HepG2 (cell line): ENCODE data around the gene NAP1L4. TPM values are rescaled to one million over a fixed set of nuclear protein-coding genes. Genes with fewer than 3 reads are reported as not detected.

ENCODE experiments used
- ATAC-seq: fragments of 200-7000 bp; cut with Tn5 transposase; 3 replicates; pipeline ENCODE4 v1.9.1; 2020; ENCODE audit warnings: mild to moderate bottlenecking, moderate library complexity
- BruUV-seq: library from RNA; stranded (reverse); fragments of 400-500 nt; replicated peaks from 2 replicates; lab custom pipeline; 2021; lab: Mats Ljungman, UMichigan
- CTCF ChIA-PET: fragments of 300-600 bp; formaldehyde crosslinking; extraction: SDS; loops from one replicate; lab custom pipeline; 2021; ENCODE audit warnings: low total read pairs, inconsistent platforms, low intra/inter-chr PET ratio; lab: Yijun Ruan, JAX
- POLR2A ChIA-PET: fragments of 350-600 bp; sonication (Branson Sonifier 250); formaldehyde crosslinking; loops from one replicate; lab custom pipeline; 2020; ENCODE audit warnings: antibody characterized with exemption, inconsistent platforms; lab: Yijun Ruan, JAX
- DNase-seq: peaks from one replicate; pipeline ENCODE4 v3.0.0-alpha.2; 2015; ENCODE audit warnings: low spot score
- FAIRE-seq: peaks from 3 replicates; lab custom pipeline; 2011; peaks lifted over from hg19 to GRCh38; lab: Jason Lieb, UNC
- H2AFZ ChIP-seq: one replicate; pipeline ENCODE4 v1.6.1; 2011; ENCODE audit warnings: low read length, inconsistent platforms
- H3K27ac ChIP-seq: fragments of 300-600 bp; 3 replicates; pipeline ENCODE4 v1.8.0; 2011; ENCODE audit warnings: mixed run types, mild to moderate bottlenecking, mixed read lengths, low read length, inconsistent platforms; ENCODE audit not compliant: insufficient read depth; ENCODE audit errors: extremely low read length
- H3K27me3 ChIP-seq, 2 experiments: fragments of 200-600 bp in 1 of 2; 2 replicates in 1 of 2; 3 replicates in 1 of 2; pipeline versions ENCODE4 v1.6.0 to v1.8.0; 2011; ENCODE audit warnings: low read length in 2 of 2, mild to moderate bottlenecking in 2 of 2, moderate library complexity in 2 of 2, inconsistent platforms in 1 of 2; ENCODE audit not compliant: insufficient read depth in 2 of 2, control insufficient read depth in 1 of 2
- H3K36me3 ChIP-seq, 2 experiments: fragments of 200-600 bp in 1 of 2; replicated peaks in 1 of 2; 2 replicates in 1 of 2; 3 replicates in 1 of 2; pipeline versions ENCODE4 v1.5.1 to v1.8.0; 2011; ENCODE audit warnings: low read length in 2 of 2, inconsistent platforms in 1 of 2; ENCODE audit not compliant: insufficient read depth in 2 of 2, control insufficient read depth in 1 of 2
- H3K4me1 ChIP-seq: 2 replicates; pipeline ENCODE4 v1.5.1; 2012; ENCODE audit warnings: low read length, inconsistent platforms; ENCODE audit not compliant: insufficient read depth
- H3K4me2 ChIP-seq: 2 replicates; pipeline ENCODE4 v1.6.0; 2011; ENCODE audit warnings: low read depth, low read length, inconsistent platforms
- H3K4me3 ChIP-seq, 3 experiments: fragments of 200-600 bp in 1 of 3; sonication (generic), shearing (Covaris generic) in 1 of 3; replicated peaks in 1 of 3; 2 replicates each; pipeline ENCODE4 v1.5.1; 2011 to 2016; ENCODE audit warnings: low read length in 3 of 3, inconsistent platforms in 2 of 3, low read depth in 2 of 3, mild to moderate bottlenecking in 2 of 3, control low read depth in 1 of 3, mixed read lengths in 1 of 3; ENCODE audit not compliant: insufficient read depth in 1 of 3
- H3K79me2 ChIP-seq: one replicate; pipeline ENCODE4 v1.6.1; 2011; ENCODE audit warnings: low read length, inconsistent platforms; ENCODE audit not compliant: insufficient read depth
- H3K9ac ChIP-seq: 2 replicates; pipeline ENCODE4 v1.6.0; 2011; ENCODE audit warnings: mild to moderate bottlenecking, low read depth, low read length, inconsistent platforms; ENCODE audit not compliant: insufficient read depth
- H3K9me3 ChIP-seq: 2 replicates; pipeline ENCODE4 v1.5.1; 2012; ENCODE audit warnings: mild to moderate bottlenecking, low read length
- H4K20me1 ChIP-seq: 2 replicates; pipeline ENCODE4 v1.6.0; 2011; ENCODE audit warnings: inconsistent platforms, mild to moderate bottlenecking, low read length, moderate library complexity; ENCODE audit not compliant: insufficient read depth
- GFI1 ChIP-seq: sonication (generic); formaldehyde crosslinking; IDR thresholded peaks from 2 replicates; pipeline ENCODE4 v1.5.0; 2020; ENCODE audit warnings: missing genetic modification reagents, mild to moderate bottlenecking, borderline replicate concordance
- GZF1 ChIP-seq: sonication (generic); formaldehyde crosslinking; IDR thresholded peaks from 2 replicates; pipeline ENCODE4 v1.5.1; 2020; ENCODE audit warnings: mild to moderate bottlenecking, missing genetic modification reagents
- ISL2 ChIP-seq: sonication (generic); formaldehyde crosslinking; IDR thresholded peaks from 2 replicates; pipeline ENCODE4 v1.5.0; 2020; ENCODE audit warnings: missing genetic modification reagents
- KDM2A ChIP-seq: sonication (generic); formaldehyde crosslinking; IDR thresholded peaks from 2 replicates; pipeline ENCODE4 v1.4.0; 2020; ENCODE audit warnings: low read depth, missing genetic modification reagents, borderline replicate concordance
- SOX13 ChIP-seq, 3 experiments: fragments of 450-650 bp in 1 of 3; sonication (generic) in 1 of 3; formaldehyde crosslinking in 1 of 3; IDR thresholded peaks in 2 of 3; conservative IDR thresholded peaks in 1 of 3; 2 replicates each; pipeline versions ENCODE4 v1.5.0 to v1.6.1; 2016 to 2020; ENCODE audit warnings: antibody characterized with exemption in 1 of 3, mild to moderate bottlenecking in 1 of 3, missing compliant biosample characterization in 1 of 3, missing genetic modification reagents in 1 of 3, moderate library complexity in 1 of 3
- STAG1 ChIP-seq: sonication (generic); formaldehyde crosslinking; IDR thresholded peaks from 2 replicates; pipeline ENCODE4 v1.4.0; 2020; ENCODE audit warnings: missing genetic modification reagents
- ZBTB8A ChIP-seq: sonication (generic); formaldehyde crosslinking; IDR thresholded peaks from 2 replicates; pipeline ENCODE4 v1.4.0; 2020; ENCODE audit warnings: mild to moderate bottlenecking, low read depth, missing genetic modification reagents, borderline replicate concordance
- ZNF121 ChIP-seq: sonication (generic); formaldehyde crosslinking; IDR thresholded peaks from 2 replicates; pipeline ENCODE4 v1.5.0; 2020; ENCODE audit warnings: mild to moderate bottlenecking, missing genetic modification reagents
- ZNF292 ChIP-seq: sonication (generic); formaldehyde crosslinking; IDR thresholded peaks from 2 replicates; pipeline ENCODE4 v1.8.1; 2022; ENCODE audit warnings: mild to moderate bottlenecking, low read depth, missing genetic modification reagents, borderline replicate concordance
- ZNF788 ChIP-seq: sonication (generic); formaldehyde crosslinking; IDR thresholded peaks from 2 replicates; pipeline ENCODE4 v1.5.0; 2020; ENCODE audit warnings: mild to moderate bottlenecking, missing genetic modification reagents, borderline replicate concordance
- WGBS: methylation state at CpG from one replicate; pipeline ENCODE4 v1.1.6; 2017; ENCODE audit warnings: low lambda C conversion rate; 5-methylcytosine and 5-hydroxymethylcytosine counted together
- in situ Hi-C: cut with HindIII; loops from 2 replicates; pipeline ENCODE4 v1.10.0; 2017; ENCODE audit warnings: low pct_unique_long_range_greater_than_20kb; ENCODE audit not compliant: extremely low pct_ligation_motif_present
- intact Hi-C: fragments of 100-400 bp; cut with micrococcal nuclease; formaldehyde crosslinking; loops from one replicate; pipeline ENCODE4 v1.10.0; 2022; ENCODE audit not compliant: unreplicated experiment
- polyA plus RNA-seq, 8 experiments: library from polyadenylated mRNA; depleted of rRNA in 3 of 8; stranded (reverse) in 7 of 8; unstranded in 1 of 8; fragments of >200 nt; fragmentation: Illumina TruSeq in 4 of 8; extraction: Trizol in 4 of 8; gene quantifications; 2 replicates each; pipeline versions ENCODE4 v1.2.1 to v1.2.3, GENCODE V29; 2011 to 2016; ENCODE audit warnings: low read depth in 4 of 8, missing spikeins in 1 of 8, mixed read lengths in 1 of 8; ENCODE audit not compliant: insufficient read depth in 1 of 8
- total RNA-seq, 5 experiments: library from RNA; depleted of rRNA; stranded (reverse); fragments of >200 nt; fragmentation: Illumina TruSeq; extraction: Trizol; gene quantifications; 2 replicates each; pipeline ENCODE4 v1.2.3, GENCODE V29; 2016; ENCODE audit warnings: low read depth in 1 of 5
- TF ChIP-seq, protein P1 (sequence below): sonication (generic); formaldehyde crosslinking; IDR thresholded peaks from 2 replicates; pipeline ENCODE4 v1.5.0; 2020; ENCODE audit warnings: missing genetic modification reagents
- TF ChIP-seq, protein P2 (sequence below): IDR thresholded peaks from 2 replicates; pipeline ENCODE4 v1.6.1; 2016; ENCODE audit warnings: low read depth, borderline replicate concordance
- TF ChIP-seq, protein P3 (sequence below): sonication (generic); formaldehyde crosslinking; IDR thresholded peaks from 2 replicates; pipeline ENCODE4 v1.4.0; 2020; ENCODE audit warnings: missing genetic modification reagents
- TF ChIP-seq, protein P4 (sequence below): IDR thresholded peaks from 2 replicates; pipeline ENCODE4 v1.6.1; 2016
- TF ChIP-seq, protein P5 (sequence below): sonication (generic); formaldehyde crosslinking; IDR thresholded peaks from 2 replicates; pipeline ENCODE4 v1.8.1; 2023; ENCODE audit warnings: mild to moderate bottlenecking, inconsistent platforms, moderate library complexity, missing genetic modification reagents, borderline replicate concordance

Gene NAP1L4
- total and polyA plus RNA-seq, 2 of the 13 experiments (the other 11 are each of a cell fraction or from before 2014, with no cell fraction given), result 64.0 to 186 TPM

DNA sequence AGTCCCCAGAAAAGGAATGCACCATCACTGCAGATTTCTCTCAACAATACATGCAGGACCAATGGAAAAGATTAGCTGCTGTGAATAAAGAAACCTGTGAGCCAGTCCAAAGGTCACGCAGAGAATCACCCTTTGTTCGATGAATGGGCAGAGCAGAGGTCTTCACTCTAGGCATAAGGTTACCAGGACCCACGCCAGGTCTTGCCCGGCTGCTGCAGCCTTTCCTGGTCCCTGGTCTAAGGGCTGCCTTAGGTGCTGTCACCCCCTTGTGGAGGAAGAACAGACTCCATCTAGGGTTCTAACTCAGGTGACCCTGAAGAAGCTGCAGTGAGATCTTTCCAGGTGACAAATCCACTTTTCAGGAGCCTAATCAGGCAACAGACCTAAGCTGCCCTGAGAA, 29.0 kb upstream of the NAP1L4 start:
- H4K20me1 ChIP-seq, result peaks cover 6% of the 10 kb centered on the region
- 8% methylated on average over 4 of the region's 4 CpGs for WGBS
- ChIA-PET POLR2A (interaction anchor here (1.2 kb wide), 1 partner anchor 29 kb away, joined by 4 read pairs; the partner anchor contains the start of gene NAP1L4), CTCF (interaction anchor here (1.3 to 1.6 kb wide), 3 partner anchors 45 to 488 kb away, joined by 5 to 8 read pairs (median 8); no protein-coding TSS in a partner anchor)
- no peak overlapping the region for H3K4me3 ChIP-seq
- peak overlapping the region; percentile 50 for H3K27ac ChIP-seq
- DNase-seq (peak; percentile 88), FAIRE-seq (peak; percentile 81), ATAC-seq (peak; percentile 98)
- no peaks in the 10 kb centered on the region for H3K27me3 ChIP-seq
- BruUV-seq, result no TSS peak
- peaks cover 22% of the 10 kb centered on the region for H3K4me1 ChIP-seq
- intact Hi-C loops (loop anchor here (1.0 kb wide), 1 partner anchor 46 kb away; no protein-coding TSS in a partner anchor), in situ Hi-C loops (loop anchor here (5.0 kb wide), 1 partner anchor 44 kb away; no protein-coding TSS in a partner anchor)
- H3K9me3 ChIP-seq, result no peaks in the 10 kb centered on the region
- peaks cover 21 to 45% of the 10 kb centered on the region in 2 experiments; a peak in 4 of 5 replicates for H3K36me3 ChIP-seq
- peak overlapping the region; percentile 5; the same call in 1 of the 2 replicates for H3K4me2 ChIP-seq
- no peaks in the 10 kb centered on the region for H3K79me2 ChIP-seq
- no peak overlapping the region for H3K9ac ChIP-seq
- no peak overlapping the region for H2AFZ ChIP-seq
- TF ChIP-seq ZNF121 (CRISPR knock-in tag) (no peak), STAG1 (peak; percentile 84), SOX13 (IDR thresholded peaks at IDR 0.05) (0 out of 2 replicates have a peak, but pooled peaks have one; percentile 27), SOX13 (CRISPR knock-in tag; conservative IDR thresholded peaks at IDR 0.05 in 1 of 2, IDR thresholded peaks at IDR 0.05 in 1 of 2) (peak in 1 of 2 experiments; percentile 92; a peak in 2 of 4 replicates), ZBTB8A (no peak), KDM2A (peak; percentile 45; the same call in 1 of the 2 replicates), ZNF788 (peak; percentile 42; the same call in 1 of the 2 replicates), GFI1 (CRISPR knock-in tag) (no peak), GZF1 (CRISPR knock-in tag) (no peak), ISL2 (CRISPR knock-in tag) (no peak), ZNF292 (CRISPR knock-in tag) (no peak)
- TF ChIP-seq, protein P1, sequence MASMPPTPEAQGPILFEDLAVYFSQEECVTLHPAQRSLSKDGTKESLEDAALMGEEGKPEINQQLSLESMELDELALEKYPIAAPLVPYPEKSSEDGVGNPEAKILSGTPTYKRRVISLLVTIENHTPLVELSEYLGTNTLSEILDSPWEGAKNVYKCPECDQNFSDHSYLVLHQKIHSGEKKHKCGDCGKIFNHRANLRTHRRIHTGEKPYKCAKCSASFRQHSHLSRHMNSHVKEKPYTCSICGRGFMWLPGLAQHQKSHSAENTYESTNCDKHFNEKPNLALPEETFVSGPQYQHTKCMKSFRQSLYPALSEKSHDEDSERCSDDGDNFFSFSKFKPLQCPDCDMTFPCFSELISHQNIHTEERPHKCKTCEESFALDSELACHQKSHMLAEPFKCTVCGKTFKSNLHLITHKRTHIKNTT (CRISPR knock-in tag), result no peak
- TF ChIP-seq, protein P2, sequence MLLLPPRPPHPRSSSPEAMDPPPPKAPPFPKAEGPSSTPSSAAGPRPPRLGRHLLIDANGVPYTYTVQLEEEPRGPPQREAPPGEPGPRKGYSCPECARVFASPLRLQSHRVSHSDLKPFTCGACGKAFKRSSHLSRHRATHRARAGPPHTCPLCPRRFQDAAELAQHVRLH (CRISPR knock-in tag), result no peak
- TF ChIP-seq, protein P3, sequence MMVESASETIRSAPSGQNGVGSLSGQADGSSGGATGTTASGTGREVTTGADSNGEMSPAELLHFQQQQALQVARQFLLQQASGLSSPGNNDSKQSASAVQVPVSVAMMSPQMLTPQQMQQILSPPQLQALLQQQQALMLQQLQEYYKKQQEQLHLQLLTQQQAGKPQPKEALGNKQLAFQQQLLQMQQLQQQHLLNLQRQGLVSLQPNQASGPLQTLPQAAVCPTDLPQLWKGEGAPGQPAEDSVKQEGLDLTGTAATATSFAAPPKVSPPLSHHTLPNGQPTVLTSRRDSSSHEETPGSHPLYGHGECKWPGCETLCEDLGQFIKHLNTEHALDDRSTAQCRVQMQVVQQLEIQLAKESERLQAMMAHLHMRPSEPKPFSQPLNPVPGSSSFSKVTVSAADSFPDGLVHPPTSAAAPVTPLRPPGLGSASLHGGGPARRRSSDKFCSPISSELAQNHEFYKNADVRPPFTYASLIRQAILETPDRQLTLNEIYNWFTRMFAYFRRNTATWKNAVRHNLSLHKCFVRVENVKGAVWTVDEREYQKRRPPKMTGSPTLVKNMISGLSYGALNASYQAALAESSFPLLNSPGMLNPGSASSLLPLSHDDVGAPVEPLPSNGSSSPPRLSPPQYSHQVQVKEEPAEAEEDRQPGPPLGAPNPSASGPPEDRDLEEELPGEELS (CRISPR knock-in tag), result no peak
- TF ChIP-seq, protein P4, sequence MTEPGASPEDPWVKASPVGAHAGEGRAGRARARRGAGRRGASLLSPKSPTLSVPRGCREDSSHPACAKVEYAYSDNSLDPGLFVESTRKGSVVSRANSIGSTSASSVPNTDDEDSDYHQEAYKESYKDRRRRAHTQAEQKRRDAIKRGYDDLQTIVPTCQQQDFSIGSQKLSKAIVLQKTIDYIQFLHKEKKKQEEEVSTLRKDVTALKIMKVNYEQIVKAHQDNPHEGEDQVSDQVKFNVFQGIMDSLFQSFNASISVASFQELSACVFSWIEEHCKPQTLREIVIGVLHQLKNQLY, result 0 out of 2 replicates have a peak, but pooled peaks have one; percentile 26
- TF ChIP-seq, protein P5, sequence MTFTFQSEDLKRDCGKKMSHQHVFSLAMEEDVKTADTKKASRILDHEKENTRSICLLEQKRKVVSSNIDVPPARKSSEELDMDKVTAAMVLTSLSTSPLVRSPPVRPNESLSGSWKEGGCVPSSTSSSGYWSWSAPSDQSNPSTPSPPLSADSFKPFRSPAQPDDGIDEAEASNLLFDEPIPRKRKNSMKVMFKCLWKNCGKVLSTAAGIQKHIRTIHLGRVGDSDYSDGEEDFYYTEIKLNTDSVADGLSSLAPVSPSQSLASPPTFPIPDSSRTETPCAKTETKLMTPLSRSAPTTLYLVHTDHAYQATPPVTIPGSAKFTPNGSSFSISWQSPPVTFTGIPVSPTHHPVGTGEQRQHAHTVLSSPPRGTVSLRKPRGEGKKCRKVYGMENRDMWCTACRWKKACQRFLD (CRISPR knock-in tag), result no peak
